Sigmoid colon (tissue), 4 donors: ENCODE data around the gene CACNG7.

ENCODE experiments used
- CTCF ChIP-seq, 4 experiments: fragments of 450-650 bp in 3 of 4; fragments of 200-600 bp in 1 of 4; IDR thresholded peaks; one replicate each; pipeline ENCODE4 v1.5.1; 2016 to 2019; ENCODE audit warnings: antibody characterized with exemption in 4 of 4, mild to moderate bottlenecking in 3 of 4, moderate library complexity in 2 of 4
- EP300 ChIP-seq, 4 donors: sonication (generic); formaldehyde crosslinking; IDR thresholded peaks; one replicate each; pipeline ENCODE4 v1.6.1; 2017; ENCODE audit warnings: antibody characterized with exemption in 4 of 4
- POLR2A ChIP-seq, 2 donors: fragments of 450-650 bp; IDR thresholded peaks; one replicate each; pipeline ENCODE4 v1.6.1; 2016; ENCODE audit warnings: antibody characterized with exemption in 2 of 2, mild to moderate bottlenecking in 2 of 2, moderate library complexity in 2 of 2
- POLR2AphosphoS5 ChIP-seq, 4 donors: sonication (generic); formaldehyde crosslinking; IDR thresholded peaks; one replicate each; pipeline ENCODE4 v1.6.1; 2017; ENCODE audit warnings: antibody characterized with exemption in 4 of 4

GRCh38 chr19:53868892-53869804, 39.9 kb upstream of the CACNG7 start:
- TF ChIP-seq CTCF (IDR thresholded peaks at IDR 0.05) (peak in 3 of 4 experiments; percentile 43 to 71 (median 52)), POLR2A (IDR thresholded peaks at IDR 0.05) (peak; percentile 75 to 88), EP300 (IDR thresholded peaks at IDR 0.05) (peak in 2 of 4 donors; percentile 62 to 84), POLR2AphosphoS5 (IDR thresholded peaks at IDR 0.05) (peak; percentile 91 to 96 (median 94))
